Activated CD4-positive, alpha-beta T cell treated with anti-CD3 and anti-CD28 coated beads, Interleukin-2, amount 10 ng/mL, durations not matched to agents 24 days and 14 days (primary cell): ENCODE measurements around the gene ACAD9. TPM values are rescaled to one million over a fixed set of nuclear protein-coding genes. Genes with fewer than 3 reads are reported as not detected.
"Not testable (repeated sequence)": the region's sequence is repeated elsewhere in the genome, so short reads cannot be mapped to it uniquely, and the experiment has no call there.

Experiments
- DNase-seq: peaks from one replicate; pipeline ENCODE4 v3.0.0; 2022
- H3K27ac Mint-ChIP-seq: one replicate; pipeline ENCODE4 v1.8.0; 2022; ENCODE audit warnings: mild to moderate bottlenecking, mixed read lengths
- H3K27me3 Mint-ChIP-seq: one replicate; pipeline ENCODE4 v1.8.0; 2022; ENCODE audit warnings: mixed read lengths
- H3K36me3 Mint-ChIP-seq: one replicate; pipeline ENCODE4 v1.8.0; 2022; ENCODE audit warnings: low read depth, mild to moderate bottlenecking, mixed read lengths
- H3K4me1 Mint-ChIP-seq: one replicate; pipeline ENCODE4 v1.8.0; 2021; ENCODE audit warnings: mixed read lengths
- H3K4me3 Mint-ChIP-seq: one replicate; pipeline ENCODE4 v1.8.0; 2022; ENCODE audit warnings: mild to moderate bottlenecking, moderate library complexity, mixed read lengths
- H3K9me3 Mint-ChIP-seq: one replicate; pipeline ENCODE4 v1.8.0; 2021; ENCODE audit warnings: mixed read lengths
- intact Hi-C: fragments of 100-400 bp; cut with micrococcal nuclease; formaldehyde crosslinking; loops from one replicate; pipeline ENCODE4 v1.15.1; 2023
- total RNA-seq: library from RNA; stranded (reverse); gene quantifications from 2 replicates; pipeline ENCODE4 v1.2.3, GENCODE V29; 2022

ACAD9 gene
- 68.5 and 69.2 TPM in 2 replicates for total RNA-seq

- Mint-ChIP-seq H3K4me1 (peaks cover 59% of the 10 kb centered on the region), H3K27me3 (peaks cover 3% of the 10 kb centered on the region), H3K9me3 (no peaks in the 10 kb centered on the region), H3K27ac (peak within 1 kb of the TSS; percentile 94), H3K4me3 (peak within 1 kb of the TSS; percentile 88), H3K36me3 (peaks cover 35% of the 10 kb centered on the region)
- intact Hi-C loops, result loop anchor here (1.0 to 10.0 kb wide), 12 partner anchors 33 to 395 kb away; partner anchors contain the start of genes CNBP, COPG1, HMCES and ISY1
- peak; percentile 100 for DNase-seq
Observed at GRCh38 chr3:128879125-128879969, at the start of gene ACAD9. Gene ACAD9, plus strand, starts transcription at chr3:128879620. Its CDS starts 72 bp downstream, at chr3:128879692.

- DNase-seq, H3K36me3 Mint-ChIP-seq, intact Hi-C loops, H3K27me3 Mint-ChIP-seq, H3K4me1 Mint-ChIP-seq, H3K4me3 Mint-ChIP-seq, H3K9me3 Mint-ChIP-seq, H3K27ac Mint-ChIP-seq: not testable (repeated sequence)
Observed at GRCh38 chr3:128829925-128830625, 49.3 kb upstream of the ACAD9 start.

GRCh38 chr3:128830762-128831161, 48.7 kb upstream of the ACAD9 start:
- H3K36me3 Mint-ChIP-seq, H3K27me3 Mint-ChIP-seq, intact Hi-C loops, DNase-seq, H3K27ac Mint-ChIP-seq, H3K4me1 Mint-ChIP-seq, H3K4me3 Mint-ChIP-seq, H3K9me3 Mint-ChIP-seq: not testable (repeated sequence)

- H3K4me1 Mint-ChIP-seq, H3K36me3 Mint-ChIP-seq, H3K9me3 Mint-ChIP-seq, H3K27ac Mint-ChIP-seq, intact Hi-C loops, H3K4me3 Mint-ChIP-seq, DNase-seq, H3K27me3 Mint-ChIP-seq: not testable (repeated sequence)
Observed at GRCh38 chr3:128832979-128833378, 46.4 kb upstream of the ACAD9 start.

- Mint-ChIP-seq H3K4me1 (no peaks in the 10 kb centered on the region), H3K27me3 (no peaks in the 10 kb centered on the region), H3K36me3 (no peaks in the 10 kb centered on the region), H3K4me3 (no peak overlapping the region), H3K27ac (no peak overlapping the region), H3K9me3 (no peaks in the 10 kb centered on the region)
- intact Hi-C loops, result no loop called here
- no peak for DNase-seq
Observed at GRCh38 chr3:128835096-128835495, 44.3 kb upstream of the ACAD9 start.

GRCh38 chr3:128841926-128842920, 37.2 kb upstream of the ACAD9 start:
- H3K4me3 Mint-ChIP-seq, result no peak overlapping the region
- DNase-seq, result no peak
- no peaks in the 10 kb centered on the region for H3K36me3 Mint-ChIP-seq
- no peaks in the 10 kb centered on the region for H3K9me3 Mint-ChIP-seq
- peak overlapping the region; percentile 29 for H3K27ac Mint-ChIP-seq
- peaks cover 21% of the 10 kb centered on the region for H3K4me1 Mint-ChIP-seq
- intact Hi-C loops, result no loop called here
- H3K27me3 Mint-ChIP-seq, result peaks cover 5% of the 10 kb centered on the region

GRCh38 chr3:128844502-128844901, 34.9 kb upstream of the ACAD9 start:
- Mint-ChIP-seq H3K9me3 (no peaks in the 10 kb centered on the region), H3K4me1 (peaks cover 21% of the 10 kb centered on the region), H3K36me3 (no peaks in the 10 kb centered on the region), H3K27ac (no peak overlapping the region), H3K4me3 (no peak overlapping the region), H3K27me3 (peaks cover 5% of the 10 kb centered on the region)
- intact Hi-C loops, result no loop called here
- no peak for DNase-seq

- peaks cover 5% of the 10 kb centered on the region for H3K27me3 Mint-ChIP-seq
- peak overlapping the region; percentile 61 for H3K27ac Mint-ChIP-seq
- H3K9me3 Mint-ChIP-seq, result no peaks in the 10 kb centered on the region
- no peak for DNase-seq
- H3K4me1 Mint-ChIP-seq, result peaks cover 21% of the 10 kb centered on the region
- H3K36me3 Mint-ChIP-seq, result no peaks in the 10 kb centered on the region
- peak overlapping the region; percentile 69 for H3K4me3 Mint-ChIP-seq
- intact Hi-C loops, result no loop called here
Observed at GRCh38 chr3:128845119-128845777, 34.2 kb upstream of the ACAD9 start.

GRCh38 chr3:128845778-128846485, 33.5 kb upstream of the ACAD9 start:
- H3K27me3 Mint-ChIP-seq, result no peaks in the 10 kb centered on the region
- DNase-seq, result peak; percentile 94
- intact Hi-C loops, result loop anchor here (1.0 to 2.0 kb wide), 5 partner anchors 33 to 229 kb away; partner anchors contain the start of gene ACAD9
- peak overlapping the region; percentile 88 for H3K27ac Mint-ChIP-seq
- peaks cover 18% of the 10 kb centered on the region for H3K4me1 Mint-ChIP-seq
- no peaks in the 10 kb centered on the region for H3K9me3 Mint-ChIP-seq
- H3K36me3 Mint-ChIP-seq, result no peaks in the 10 kb centered on the region
- H3K4me3 Mint-ChIP-seq, result peak overlapping the region; percentile 69

GRCh38 chr3:128846486-128846891, 32.9 kb upstream of the ACAD9 start:
- Mint-ChIP-seq H3K4me3 (peak overlapping the region; percentile 69), H3K27me3 (no peaks in the 10 kb centered on the region), H3K36me3 (no peaks in the 10 kb centered on the region), H3K27ac (peak overlapping the region; percentile 88), H3K9me3 (no peaks in the 10 kb centered on the region), H3K4me1 (peaks cover 18% of the 10 kb centered on the region)
- DNase-seq, result no peak
- intact Hi-C loops, result loop anchor here (1.0 to 2.0 kb wide), 5 partner anchors 32 to 229 kb away; partner anchors contain the start of gene ACAD9

- Mint-ChIP-seq H3K4me3 (no peak overlapping the region), H3K27ac (no peak overlapping the region), H3K36me3 (no peaks in the 10 kb centered on the region), H3K9me3 (no peaks in the 10 kb centered on the region), H3K4me1 (peaks cover 18% of the 10 kb centered on the region), H3K27me3 (no peaks in the 10 kb centered on the region)
- no peak for DNase-seq
- intact Hi-C loops, result loop anchor here (2.0 kb wide), 2 partner anchors 31 to 53 kb away; partner anchors contain the start of gene ACAD9
Observed at GRCh38 chr3:128847666-128848370, 31.6 kb upstream of the ACAD9 start.

GRCh38 chr3:128848936-128849335, 30.5 kb upstream of the ACAD9 start:
- no peak overlapping the region for H3K4me3 Mint-ChIP-seq
- H3K4me1 Mint-ChIP-seq, result peaks cover 18% of the 10 kb centered on the region
- H3K27me3 Mint-ChIP-seq, result no peaks in the 10 kb centered on the region
- no peak for DNase-seq
- intact Hi-C loops, result no loop called here
- peaks cover 3% of the 10 kb centered on the region for H3K9me3 Mint-ChIP-seq
- no peaks in the 10 kb centered on the region for H3K36me3 Mint-ChIP-seq
- H3K27ac Mint-ChIP-seq, result no peak overlapping the region
